Fibroblast of pulmonary artery (primary cell): Measurements from ENCODE around the gene SLC4A1AP.
A peak's percentile ranks its signal among the peaks of the same experiment; 100 is the strongest.
"Not testable (repeated sequence)": the region's sequence is repeated elsewhere in the genome, so short reads cannot be mapped to it uniquely, and the experiment has no call there.

Source experiments
- DNase-seq: peaks from one replicate; pipeline ENCODE4 v3.0.0-alpha.2; 2010; ENCODE audit warnings: low read depth
- H3K4me3 ChIP-seq: replicated peaks from 2 replicates; pipeline ENCODE4 v1.5.1; 2011; ENCODE audit warnings: low read depth, mild to moderate bottlenecking, control low read depth, low read length, moderate library complexity
- CTCF ChIP-seq: IDR thresholded peaks from 2 replicates; pipeline ENCODE4 v1.5.1; 2011; ENCODE audit warnings: mild to moderate bottlenecking, control low read depth, low read length, inconsistent platforms; ENCODE audit errors: missing control alignments

The SLC4A1AP gene

GRCh38 chr2:27627963-27628766 lies 35.5 kb upstream of the SLC4A1AP start:
- DNase-seq: peak; percentile 80
- TF ChIP-seq CTCF: no peak
- H3K4me3 ChIP-seq: peak overlapping the region; percentile 92

GRCh38 chr2:27628767-27629709 lies 34.7 kb upstream of the SLC4A1AP start, which contains the start of the genes CCDC121 and GPN1:
Gene CCDC121 (minus strand): TSS chr2:27629012. CDS start chr2:27627799, 1,213 bp downstream.
Gene GPN1 (plus strand): TSS chr2:27629050. CDS start chr2:27629059, 9 bp downstream.
- peak within 1 kb of the TSS; percentile 92 for H3K4me3 ChIP-seq
- no peak for TF ChIP-seq CTCF
- peak; percentile 91 for DNase-seq

GRCh38 chr2:27630257-27630656 lies 33.4 kb upstream of the SLC4A1AP start:
- not testable (repeated sequence) for H3K4me3 ChIP-seq, DNase-seq

- no peak overlapping the region for H3K4me3 ChIP-seq
- no peak for TF ChIP-seq CTCF
Observed at GRCh38 chr2:27634291-27634690, 29.4 kb upstream of the SLC4A1AP start.

GRCh38 chr2:27636766-27637165 lies 26.9 kb upstream of the SLC4A1AP start:
- H3K4me3 ChIP-seq: no peak overlapping the region
- TF ChIP-seq CTCF: no peak
- DNase-seq: no peak

More at GRCh38 chr2:27634291-27634690, 29.4 kb upstream of the SLC4A1AP start:
- no peak for DNase-seq

- no peak overlapping the region for H3K4me3 ChIP-seq
- no peak for TF ChIP-seq CTCF
- no peak for DNase-seq
Observed at GRCh38 chr2:27638037-27638637, 25.6 kb upstream of the SLC4A1AP start.

GRCh38 chr2:27638709-27639108 lies 25.0 kb upstream of the SLC4A1AP start:
- DNase-seq: no peak
- no peak for TF ChIP-seq CTCF
- H3K4me3 ChIP-seq: no peak overlapping the region
